Upper lobe of right lung (tissue), 1 donor: ENCODE results near the gene ACCS. TPM values are rescaled to one million over a fixed set of nuclear protein-coding genes. Genes with fewer than 3 reads are reported as not detected.

ENCODE experiments used
- ATAC-seq: fragments of 200-7000 bp; cut with Tn5 transposase; one replicate; pipeline ENCODE4 v1.9.1; 2020; ENCODE audit warnings: mild to moderate bottlenecking, moderate library complexity
- DNase-seq: peaks from one replicate; pipeline ENCODE4 v3.0.0-alpha.2; 2020
- H3K27ac ChIP-seq: fragments of 200-600 bp; one replicate; pipeline ENCODE4 v1.8.0; 2022
- H3K27me3 ChIP-seq: fragments of 200-600 bp; one replicate; pipeline ENCODE4 v1.8.0; 2022; ENCODE audit warnings: mild to moderate bottlenecking
- H3K36me3 ChIP-seq: fragments of 200-600 bp; one replicate; pipeline ENCODE4 v1.8.0; 2022
- H3K4me1 ChIP-seq: fragments of 200-600 bp; one replicate; pipeline ENCODE4 v1.8.0; 2022
- H3K4me3 ChIP-seq: fragments of 200-600 bp; one replicate; pipeline ENCODE4 v1.8.0; 2022; ENCODE audit warnings: mild to moderate bottlenecking
- H3K9me3 ChIP-seq: fragments of 200-600 bp; one replicate; pipeline ENCODE4 v1.8.0; 2022
- CTCF ChIP-seq: fragments of 200-600 bp; IDR thresholded peaks from one replicate; pipeline ENCODE4 v1.8.0; 2022; ENCODE audit warnings: antibody characterized with exemption
- intact Hi-C: fragments of 100-400 bp; cut with DNase I; formaldehyde crosslinking; loops from one replicate; pipeline ENCODE4 v1.11.0; 2022
- total RNA-seq: library from RNA; stranded (reverse); fragmentation: NEBNext Ultra II Directional; extraction: Animal tissue kit (Norgen Biotek cat#: 25700); gene quantifications from one replicate; pipeline ENCODE4 v1.2.1, GENCODE V29; 2021
- donor health status: DM: no; HTN: yes; CAD: no; lungs with severe emphysema.

ACCS gene
- total RNA-seq, 1 donor from 2014 or later = 32.2 TPM

- no peaks in the 10 kb centered on the region for H3K27me3 ChIP-seq
- DNase-seq (no peak), ATAC-seq (no peak)
- H3K27ac ChIP-seq = no peak overlapping the region
- no peak overlapping the region for H3K4me3 ChIP-seq
- intact Hi-C loops = loop anchor here (10.0 kb wide), 1 partner anchor 89 kb away; the partner anchor contains the start of gene C11orf96
- H3K9me3 ChIP-seq = no peaks in the 10 kb centered on the region
- TF ChIP-seq CTCF = no peak
- peaks cover 21% of the 10 kb centered on the region for H3K4me1 ChIP-seq
- no peaks in the 10 kb centered on the region for H3K36me3 ChIP-seq
These were observed 32.2 kb upstream of the ACCS start for GRCh38 chr11:44033856-44034255.

GRCh38 chr11:44034639-44035038 lies 31.4 kb upstream of the ACCS start:
- DNase-seq = no peak
- intact Hi-C loops = loop anchor here (5.0 to 10.0 kb wide), 2 partner anchors 90 to 142 kb away; partner anchors contain the start of gene C11orf96

GRCh38 chr11:44036811-44037657 lies 29.0 kb upstream of the ACCS start:
- DNase-seq (peak; percentile 86), ATAC-seq (peak; percentile 92)
- Histone ChIP-seq H3K27me3 (no peaks in the 10 kb centered on the region), H3K9me3 (no peaks in the 10 kb centered on the region), H3K4me3 (no peak overlapping the region), H3K4me1 (peaks cover 10% of the 10 kb centered on the region), H3K27ac (no peak overlapping the region), H3K36me3 (no peaks in the 10 kb centered on the region)
- intact Hi-C loops = loop anchor here (5.0 to 10.0 kb wide), 2 partner anchors 92 to 145 kb away; partner anchors contain the start of gene C11orf96
- TF ChIP-seq CTCF = peak; percentile 79

More at GRCh38 chr11:44034639-44035038, 31.4 kb upstream of the ACCS start:
- Histone ChIP-seq H3K4me3 (no peak overlapping the region), H3K9me3 (no peaks in the 10 kb centered on the region), H3K27ac (no peak overlapping the region), H3K4me1 (peaks cover 21% of the 10 kb centered on the region), H3K36me3 (no peaks in the 10 kb centered on the region), H3K27me3 (no peaks in the 10 kb centered on the region)
- no peak for TF ChIP-seq CTCF
- no peak for ATAC-seq

- intact Hi-C loops = loop anchor here (5.0 to 10.0 kb wide), 2 partner anchors 93 to 145 kb away; partner anchors contain the start of gene C11orf96
- Histone ChIP-seq H3K4me3 (no peak overlapping the region), H3K27me3 (no peaks in the 10 kb centered on the region), H3K4me1 (peaks cover 4% of the 10 kb centered on the region), H3K9me3 (no peaks in the 10 kb centered on the region), H3K27ac (no peak overlapping the region), H3K36me3 (no peaks in the 10 kb centered on the region)
- ATAC-seq = no peak
- TF ChIP-seq CTCF = peak; percentile 1
- no peak for DNase-seq
These were observed 28.4 kb upstream of the ACCS start for GRCh38 chr11:44037658-44037998.

GRCh38 chr11:44043157-44043556 lies 22.9 kb upstream of the ACCS start:
- no peak for ATAC-seq
- H3K4me3 ChIP-seq = no peak overlapping the region
- H3K27me3 ChIP-seq = no peaks in the 10 kb centered on the region
- H3K9me3 ChIP-seq = no peaks in the 10 kb centered on the region
- no peak for DNase-seq
- no peaks in the 10 kb centered on the region for H3K4me1 ChIP-seq
- H3K27ac ChIP-seq = no peak overlapping the region
- no peaks in the 10 kb centered on the region for H3K36me3 ChIP-seq
- intact Hi-C loops = no loop called here
- TF ChIP-seq CTCF = no peak
